ENCODE results near the gene INSR.

DNA sequence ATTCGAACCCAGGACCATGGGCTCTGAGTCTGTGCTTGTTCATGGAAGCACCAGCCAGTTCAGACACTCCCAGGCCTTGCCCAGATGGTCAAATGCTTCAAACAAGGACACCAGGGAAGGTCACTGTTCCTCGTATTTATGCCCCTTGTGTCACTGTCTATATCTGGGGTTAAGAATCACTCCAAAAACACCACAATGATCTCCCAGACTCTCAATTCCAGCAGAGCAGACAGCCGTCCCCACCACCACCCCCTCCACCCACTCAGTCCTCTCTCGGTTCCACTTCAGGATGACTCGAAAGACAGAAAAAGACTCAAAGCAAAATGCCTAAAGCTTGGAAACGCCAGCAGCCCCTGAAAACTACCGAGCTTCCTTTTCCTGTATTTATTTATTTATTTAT is 79.0 kb downstream of the INSR start:
- TF ChIP-seq, protein P1, sequence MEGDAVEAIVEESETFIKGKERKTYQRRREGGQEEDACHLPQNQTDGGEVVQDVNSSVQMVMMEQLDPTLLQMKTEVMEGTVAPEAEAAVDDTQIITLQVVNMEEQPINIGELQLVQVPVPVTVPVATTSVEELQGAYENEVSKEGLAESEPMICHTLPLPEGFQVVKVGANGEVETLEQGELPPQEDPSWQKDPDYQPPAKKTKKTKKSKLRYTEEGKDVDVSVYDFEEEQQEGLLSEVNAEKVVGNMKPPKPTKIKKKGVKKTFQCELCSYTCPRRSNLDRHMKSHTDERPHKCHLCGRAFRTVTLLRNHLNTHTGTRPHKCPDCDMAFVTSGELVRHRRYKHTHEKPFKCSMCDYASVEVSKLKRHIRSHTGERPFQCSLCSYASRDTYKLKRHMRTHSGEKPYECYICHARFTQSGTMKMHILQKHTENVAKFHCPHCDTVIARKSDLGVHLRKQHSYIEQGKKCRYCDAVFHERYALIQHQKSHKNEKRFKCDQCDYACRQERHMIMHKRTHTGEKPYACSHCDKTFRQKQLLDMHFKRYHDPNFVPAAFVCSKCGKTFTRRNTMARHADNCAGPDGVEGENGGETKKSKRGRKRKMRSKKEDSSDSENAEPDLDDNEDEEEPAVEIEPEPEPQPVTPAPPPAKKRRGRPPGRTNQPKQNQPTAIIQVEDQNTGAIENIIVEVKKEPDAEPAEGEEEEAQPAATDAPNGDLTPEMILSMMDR (IDR thresholded peaks at IDR 0.05; ENCODE audit: insufficient read depth, low read depth, low read length) = no peak
- TF ChIP-seq EZH2 (IDR thresholded peaks at IDR 0.05; ENCODE audit: insufficient read depth, low read length) = no peak

All from astrocyte (in vitro differentiated cells and primary cell).